Liver (tissue), 9 donors: Measurements from ENCODE around the gene NUP93. TPM values are rescaled to one million over a fixed set of nuclear protein-coding genes. Genes with fewer than 3 reads are reported as not detected.

Experiments
- DNase-seq: peaks from one replicate; pipeline ENCODE4 v3.0.0-alpha.2; 2017; ENCODE audit warnings: low spot score
- H3K27ac ChIP-seq, 2 donors: one replicate each; pipeline ENCODE4 v1.7.0; 2013; ENCODE audit warnings: inconsistent platforms in 2 of 2, low read length in 2 of 2, control low read depth in 1 of 2, low read depth in 1 of 2, mild to moderate bottlenecking in 1 of 2
- H3K27me3 ChIP-seq, 4 donors: one replicate each; pipeline versions ENCODE4 v1.6.1 to v1.7.0; 2013; ENCODE audit warnings: low read length in 3 of 4, inconsistent platforms in 1 of 4, mild to moderate bottlenecking in 1 of 4, moderate library complexity in 1 of 4; ENCODE audit not compliant: control insufficient read depth in 4 of 4, insufficient read depth in 4 of 4
- H3K36me3 ChIP-seq, 4 donors: one replicate each; pipeline versions ENCODE4 v1.6.1 to v1.7.0; 2013; ENCODE audit warnings: low read length in 3 of 4, mild to moderate bottlenecking in 3 of 4, low read depth in 1 of 4, moderate library complexity in 1 of 4; ENCODE audit not compliant: control insufficient read depth in 4 of 4, insufficient read depth in 3 of 4
- H3K4me1 ChIP-seq, 4 donors: one replicate each; pipeline versions ENCODE4 v1.6.1 to v1.7.0; 2013; ENCODE audit warnings: low read length in 3 of 4, mild to moderate bottlenecking in 3 of 4, moderate library complexity in 1 of 4; ENCODE audit not compliant: control insufficient read depth in 4 of 4, insufficient read depth in 4 of 4
- H3K4me3 ChIP-seq, 3 donors: one replicate each; pipeline versions ENCODE4 v1.6.1 to v1.7.0; 2013; ENCODE audit warnings: low read length in 3 of 3, control low read depth in 1 of 3, low read depth in 1 of 3, mild to moderate bottlenecking in 1 of 3
- H3K9ac ChIP-seq, 2 donors: one replicate each; pipeline ENCODE4 v1.7.0; 2013; ENCODE audit warnings: low read length in 2 of 2, mild to moderate bottlenecking in 2 of 2, moderate library complexity in 2 of 2, control low read depth in 1 of 2, low read depth in 1 of 2
- H3K9me3 ChIP-seq, 4 donors: one replicate each; pipeline versions ENCODE4 v1.6.1 to v1.7.0; 2013; ENCODE audit warnings: low read length in 3 of 4; ENCODE audit not compliant: control insufficient read depth in 4 of 4
- ATF3 ChIP-seq: IDR thresholded peaks from 2 replicates; pipeline ENCODE4 v1.6.1; 2016; ENCODE audit warnings: antibody characterized with exemption
- CTCF ChIP-seq: fragments of 150-350 bp; IDR thresholded peaks from 2 replicates; pipeline ENCODE4 v1.5.1; 2017; ENCODE audit warnings: improper control_type of control experiment, low read depth, low read length; ENCODE audit not compliant: missing input control
- EGR1 ChIP-seq, 2 donors: IDR thresholded peaks; 2 replicates each; pipeline ENCODE4 v1.6.1; 2016 to 2018; ENCODE audit warnings: antibody characterized with exemption in 2 of 2, low read depth in 2 of 2
- FOXA1 ChIP-seq: IDR thresholded peaks from 2 replicates; pipeline ENCODE4 v1.6.1; 2016; ENCODE audit warnings: antibody characterized with exemption
- FOXA2 ChIP-seq: IDR thresholded peaks from 2 replicates; pipeline ENCODE4 v1.6.1; 2016; ENCODE audit warnings: antibody characterized with exemption
- GABPA ChIP-seq, 2 donors: IDR thresholded peaks in 1 of 2; conservative IDR thresholded peaks in 1 of 2; 2 replicates each; pipeline ENCODE4 v1.6.1; 2016; ENCODE audit warnings: antibody characterized with exemption in 2 of 2, mild to moderate bottlenecking in 1 of 2, moderate library complexity in 1 of 2
- HNF4G ChIP-seq: IDR thresholded peaks from 2 replicates; pipeline ENCODE4 v1.6.1; 2016; ENCODE audit warnings: antibody characterized with exemption
- JUND ChIP-seq, 2 donors: IDR thresholded peaks; 2 replicates each; pipeline ENCODE4 v1.6.1; 2016; ENCODE audit warnings: antibody characterized with exemption in 2 of 2
- MAX ChIP-seq: IDR thresholded peaks from 2 replicates; pipeline ENCODE4 v1.6.1; 2016; ENCODE audit warnings: antibody characterized with exemption
- RAD21 ChIP-seq, 2 donors: IDR thresholded peaks; 2 replicates each; pipeline ENCODE4 v1.6.1; 2016; ENCODE audit warnings: antibody characterized with exemption in 2 of 2, mild to moderate bottlenecking in 2 of 2
- REST ChIP-seq: IDR thresholded peaks from 2 replicates; pipeline ENCODE4 v1.6.1; 2016; ENCODE audit warnings: antibody characterized with exemption, mild to moderate bottlenecking
- RXRA ChIP-seq, 2 donors: IDR thresholded peaks; 2 replicates each; pipeline ENCODE4 v1.6.1; 2017 to 2018; ENCODE audit warnings: antibody characterized with exemption in 2 of 2, mild to moderate bottlenecking in 1 of 2
- TAF1 ChIP-seq: conservative IDR thresholded peaks from 2 replicates; pipeline ENCODE4 v1.6.1; 2016; ENCODE audit warnings: antibody characterized with exemption, mild to moderate bottlenecking
- YY1 ChIP-seq: IDR thresholded peaks from 2 replicates; pipeline ENCODE4 v1.6.1; 2016; ENCODE audit warnings: antibody characterized with exemption, mild to moderate bottlenecking
- ZBTB33 ChIP-seq: IDR thresholded peaks from 2 replicates; pipeline ENCODE4 v1.6.1; 2016; ENCODE audit warnings: antibody characterized with exemption
- WGBS: extraction: QIAGEN DNeasy Blood & Tissue Kit; methylation state at CpG from one replicate; pipeline ENCODE4 v1.1.7; 2013; 5-methylcytosine and 5-hydroxymethylcytosine counted together
- polyA plus RNA-seq, 2 donors: library from polyadenylated mRNA; stranded (reverse) in 1 of 2; unstranded in 1 of 2; fragments of 200-250 nt in 1 of 2; fragments of >200 nt in 1 of 2; fragmentation: Nextera tagmentation in 1 of 2; extraction: Ambion mirVana in 1 of 2; gene quantifications; one replicate each; pipeline versions ENCODE4 v1.2.1 to v1.2.3, GENCODE V29; 2013 to 2015
- total RNA-seq, 2 donors: library from RNA; depleted of rRNA; stranded (reverse); fragments of >200 nt; gene quantifications; one replicate each; pipeline ENCODE4 v1.2.3, GENCODE V29; 2014
- donor health status: healthy.
- donor health status: healthy.
- donor health status: healthy.
- donor health status: healthy.
- donor health status: healthy.

NUP93 gene
- total and polyA plus RNA-seq, 4 donors, result 8.2 to 31.8 (median 9.8) TPM

- WGBS, result 80% methylated on average over 4 of the region's 4 CpGs
Observed at GRCh38 chr16:56758930-56759329, 29.0 kb downstream of the NUP93 start.

GRCh38 chr16:56763291-56763916 lies 33.5 kb downstream of the NUP93 start:
- Histone ChIP-seq H3K4me3 (no peak overlapping the region), H3K27me3 (no peaks in the 10 kb centered on the region), H3K9ac (no peak overlapping the region), H3K27ac (no peak overlapping the region), H3K36me3 (peaks cover 0 to 5% (median 2%) of the 10 kb centered on the region in 4 donors), H3K4me1 (no peaks in the 10 kb centered on the region), H3K9me3 (no peaks in the 10 kb centered on the region)
- 78% methylated on average over 1 of the region's 1 CpG for WGBS
- DNase-seq, result no peak
- TF ChIP-seq CTCF (no peak), RXRA (IDR thresholded peaks at IDR 0.05) (no peak), FOXA1 (no peak), YY1 (no peak)

More at GRCh38 chr16:56758930-56759329, 29.0 kb downstream of the NUP93 start:
- Histone ChIP-seq H3K27me3 (no peaks in the 10 kb centered on the region), H3K4me1 (no peaks in the 10 kb centered on the region), H3K27ac (no peak overlapping the region), H3K9ac (no peak overlapping the region), H3K36me3 (peaks cover 0 to 5% (median 2%) of the 10 kb centered on the region in 4 donors), H3K4me3 (no peak overlapping the region), H3K9me3 (no peaks in the 10 kb centered on the region)
- no peak for DNase-seq
- TF ChIP-seq FOXA1 (no peak), HNF4G (no peak), EGR1 (IDR thresholded peaks at IDR 0.05; ENCODE audit: low read depth in 2 of 2) (no peak), ZBTB33 (no peak)

- H3K9ac ChIP-seq, result no peak overlapping the region
- H3K27me3 ChIP-seq, result no peaks in the 10 kb centered on the region
- whole genome bisulfite sequencing, result 73% methylated on average over 2 of the region's 2 CpGs
- no peaks in the 10 kb centered on the region for H3K9me3 ChIP-seq
- TF ChIP-seq MAX (no peak), JUND (IDR thresholded peaks at IDR 0.05) (no peak), TAF1 (no peak), REST (no peak), RXRA (IDR thresholded peaks at IDR 0.05) (no peak), ATF3 (no peak), FOXA2 (no peak), RAD21 (IDR thresholded peaks at IDR 0.05) (no peak), ZBTB33 (no peak), GABPA (IDR thresholded peaks at IDR 0.05 in 1 of 2, conservative IDR thresholded peaks at IDR 0.05 in 1 of 2) (no peak), HNF4G (no peak)
- H3K27ac ChIP-seq, result no peak overlapping the region
- DNase-seq, result no peak
- no peaks in the 10 kb centered on the region for H3K4me1 ChIP-seq
- no peak overlapping the region for H3K4me3 ChIP-seq
- peaks cover 0 to 5% (median 0%) of the 10 kb centered on the region in 4 donors for H3K36me3 ChIP-seq
Observed at GRCh38 chr16:56764835-56765234, 34.9 kb downstream of the NUP93 start.
